HG03442 (cell line): ENCODE results near the gene GALK1.
"Not testable (repeated sequence)": the region's sequence is repeated elsewhere in the genome, so short reads cannot be mapped to it uniquely, and the experiment has no call there.

Source experiments
- ATAC-seq: cut with Tn5 transposase; IDR thresholded peaks from one replicate; pipeline ENCODE4 v1.9.1; 2021; ENCODE audit warnings: mild to moderate bottlenecking, moderate library complexity; ENCODE audit not compliant: unreplicated experiment

GALK1 gene

GRCh38 chr17:75784473-75785015 lies 19.6 kb upstream of the GALK1 start, which contains the start of gene UNK:
Gene UNK (plus strand): TSS chr17:75784806. CDS start chr17:75784881, 75 bp downstream.
- peak; percentile 54 for ATAC-seq

- ATAC-seq = no peak
These were observed 18.9 kb upstream of the GALK1 start for GRCh38 chr17:75783803-75784472.

GRCh38 chr17:75783069-75783783 lies 18.2 kb upstream of the GALK1 start:
- ATAC-seq = no peak

- ATAC-seq = no peak
These were observed 15.2 kb upstream of the GALK1 start for GRCh38 chr17:75779987-75780889.

- peak; percentile 57 for ATAC-seq
These were observed 14.4 kb upstream of the GALK1 start for GRCh38 chr17:75779250-75779986.

GRCh38 chr17:75778861-75779249 lies 13.9 kb upstream of the GALK1 start:
- ATAC-seq = peak; percentile 6

GRCh38 chr17:75778066-75778860 lies 13.3 kb upstream of the GALK1 start:
- ATAC-seq = not testable (repeated sequence)

- no peak for ATAC-seq
These were observed 12.4 kb upstream of the GALK1 start for GRCh38 chr17:75777296-75777922.

GRCh38 chr17:75776386-75777295 lies 11.6 kb upstream of the GALK1 start:
- no peak for ATAC-seq

GRCh38 chr17:75774991-75775668 lies 10.1 kb upstream of the GALK1 start:
- ATAC-seq = no peak

GRCh38 chr17:75774471-75774990 lies 9.5 kb upstream of the GALK1 start:
- no peak for ATAC-seq

GRCh38 chr17:75773808-75774470 lies 8.9 kb upstream of the GALK1 start:
- ATAC-seq = no peak

- no peak for ATAC-seq
These were observed 8.3 kb upstream of the GALK1 start for GRCh38 chr17:75773121-75773807.

- ATAC-seq = no peak
These were observed 6.6 kb upstream of the GALK1 start for GRCh38 chr17:75771334-75772281.

- no peak for ATAC-seq
These were observed 4.5 kb upstream of the GALK1 start for GRCh38 chr17:75769536-75769935.
